ENCODE measurements around the gene SULT1C2. TPM values are rescaled to one million over a fixed set of nuclear protein-coding genes. Genes with fewer than 3 reads are reported as not detected.
A peak's percentile ranks its signal among the peaks of the same experiment; 100 is the strongest.

Gene SULT1C2
- total and polyA plus RNA-seq, 2 of the 13 experiments (the other 11 are each of a cell fraction or from before 2014, with no cell fraction given), result 4.0 to 6.2 TPM

DNA sequence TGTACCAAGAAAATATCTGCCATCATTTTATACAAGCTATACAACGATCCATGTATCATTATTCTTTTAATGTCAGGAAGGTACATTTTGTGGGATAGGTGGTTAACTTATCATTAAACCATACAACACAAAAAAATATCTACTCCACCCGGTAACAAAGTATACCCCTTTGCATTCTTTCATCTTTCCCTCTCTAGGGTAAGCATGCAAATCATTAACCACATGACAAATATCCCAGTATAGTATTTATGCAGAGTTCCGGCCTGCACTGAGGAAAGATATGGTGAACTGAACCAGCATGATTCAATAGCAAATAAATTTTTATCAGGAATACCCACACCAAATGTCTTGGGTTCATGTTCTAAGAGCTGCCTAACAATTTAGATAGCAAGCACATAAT is 22.5 kb upstream of the SULT1C2 start (continued):
- TF ChIP-seq, protein P1, sequence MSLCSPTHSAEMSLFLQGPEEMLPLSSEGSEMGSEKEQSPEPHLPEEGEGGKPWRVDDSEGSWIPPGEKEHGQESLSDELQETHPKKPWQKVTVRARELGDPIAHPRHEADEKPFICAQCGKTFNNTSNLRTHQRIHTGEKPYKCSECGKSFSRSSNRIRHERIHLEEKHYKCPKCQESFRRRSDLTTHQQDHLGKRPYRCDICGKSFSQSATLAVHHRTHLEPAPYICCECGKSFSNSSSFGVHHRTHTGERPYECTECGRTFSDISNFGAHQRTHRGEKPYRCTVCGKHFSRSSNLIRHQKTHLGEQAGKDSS (CRISPR knock-in tag; IDR thresholded peaks at IDR 0.05; ENCODE audit: borderline replicate concordance, low read depth), result no peak
- TF ChIP-seq, protein P2, sequence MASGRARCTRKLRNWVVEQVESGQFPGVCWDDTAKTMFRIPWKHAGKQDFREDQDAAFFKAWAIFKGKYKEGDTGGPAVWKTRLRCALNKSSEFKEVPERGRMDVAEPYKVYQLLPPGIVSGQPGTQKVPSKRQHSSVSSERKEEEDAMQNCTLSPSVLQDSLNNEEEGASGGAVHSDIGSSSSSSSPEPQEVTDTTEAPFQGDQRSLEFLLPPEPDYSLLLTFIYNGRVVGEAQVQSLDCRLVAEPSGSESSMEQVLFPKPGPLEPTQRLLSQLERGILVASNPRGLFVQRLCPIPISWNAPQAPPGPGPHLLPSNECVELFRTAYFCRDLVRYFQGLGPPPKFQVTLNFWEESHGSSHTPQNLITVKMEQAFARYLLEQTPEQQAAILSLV (CRISPR knock-in tag; IDR thresholded peaks at IDR 0.05; ENCODE audit: borderline replicate concordance), result no peak
- TF ChIP-seq ZNF224 (CRISPR knock-in tag; IDR thresholded peaks at IDR 0.05) (no peak), REL (CRISPR knock-in tag; conservative IDR thresholded peaks at IDR 0.05) (no peak), TP53 (CRISPR knock-in tag; conservative IDR thresholded peaks at IDR 0.05) (no peak), U2AF2 (IDR thresholded peaks at IDR 0.05; ENCODE audit: low read depth, low read length) (no peak), SMAD3 (CRISPR knock-in tag; IDR thresholded peaks at IDR 0.05) (0 out of 2 replicates have a peak, but pooled peaks have one; percentile 27), FOXP1 (IDR thresholded peaks at IDR 0.05) (no peak), FOXP1 (CRISPR knock-in tag; IDR thresholded peaks at IDR 0.05) (no peak), ELF3 (CRISPR knock-in tag; IDR thresholded peaks at IDR 0.05) (0 out of 2 replicates have a peak, but pooled peaks have one; percentile 60), ZNF550 (CRISPR knock-in tag; IDR thresholded peaks at IDR 0.05; ENCODE audit: borderline replicate concordance) (no peak), HMG20A (CRISPR knock-in tag; IDR thresholded peaks at IDR 0.05; ENCODE audit: borderline replicate concordance) (peak; percentile 55; the same call in 1 of the 2 replicates), RXRB (CRISPR knock-in tag; IDR thresholded peaks at IDR 0.05; ENCODE audit: borderline replicate concordance) (peak; percentile 66; the same call in 1 of the 2 replicates), TAF1 (CRISPR knock-in tag; IDR thresholded peaks at IDR 0.05) (no peak), RFXANK (CRISPR knock-in tag; IDR thresholded peaks at IDR 0.05) (no peak), ZNF382 (CRISPR knock-in tag; IDR thresholded peaks at IDR 0.05; ENCODE audit: borderline replicate concordance) (no peak), SOX5 (CRISPR knock-in tag; IDR thresholded peaks at IDR 0.05; ENCODE audit: borderline replicate concordance) (peak; percentile 32; the same call in 1 of the 2 replicates), CREB1 (IDR thresholded peaks at IDR 0.05) (no peak), CREB1 (CRISPR knock-in tag; IDR thresholded peaks at IDR 0.05) (peak; percentile 30; the same call in 1 of the 2 replicates), KLF9 (CRISPR knock-in tag; IDR thresholded peaks at IDR 0.05; ENCODE audit: low read depth) (no peak), EP300 (IDR thresholded peaks at IDR 0.05; ENCODE audit: low read depth in 2 of 2, low read length in 2 of 2) (peak in 1 of 2 experiments; percentile 47; a peak in 2 of 4 replicates), EP300 (CRISPR knock-in tag; IDR thresholded peaks at IDR 0.05; ENCODE audit: borderline replicate concordance) (no peak)
- TF ChIP-seq, protein P3, sequence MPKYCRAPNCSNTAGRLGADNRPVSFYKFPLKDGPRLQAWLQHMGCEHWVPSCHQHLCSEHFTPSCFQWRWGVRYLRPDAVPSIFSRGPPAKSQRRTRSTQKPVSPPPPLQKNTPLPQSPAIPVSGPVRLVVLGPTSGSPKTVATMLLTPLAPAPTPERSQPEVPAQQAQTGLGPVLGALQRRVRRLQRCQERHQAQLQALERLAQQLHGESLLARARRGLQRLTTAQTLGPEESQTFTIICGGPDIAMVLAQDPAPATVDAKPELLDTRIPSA (CRISPR knock-in tag; IDR thresholded peaks at IDR 0.05; ENCODE audit: borderline replicate concordance), result no peak
- TF ChIP-seq, protein P4, sequence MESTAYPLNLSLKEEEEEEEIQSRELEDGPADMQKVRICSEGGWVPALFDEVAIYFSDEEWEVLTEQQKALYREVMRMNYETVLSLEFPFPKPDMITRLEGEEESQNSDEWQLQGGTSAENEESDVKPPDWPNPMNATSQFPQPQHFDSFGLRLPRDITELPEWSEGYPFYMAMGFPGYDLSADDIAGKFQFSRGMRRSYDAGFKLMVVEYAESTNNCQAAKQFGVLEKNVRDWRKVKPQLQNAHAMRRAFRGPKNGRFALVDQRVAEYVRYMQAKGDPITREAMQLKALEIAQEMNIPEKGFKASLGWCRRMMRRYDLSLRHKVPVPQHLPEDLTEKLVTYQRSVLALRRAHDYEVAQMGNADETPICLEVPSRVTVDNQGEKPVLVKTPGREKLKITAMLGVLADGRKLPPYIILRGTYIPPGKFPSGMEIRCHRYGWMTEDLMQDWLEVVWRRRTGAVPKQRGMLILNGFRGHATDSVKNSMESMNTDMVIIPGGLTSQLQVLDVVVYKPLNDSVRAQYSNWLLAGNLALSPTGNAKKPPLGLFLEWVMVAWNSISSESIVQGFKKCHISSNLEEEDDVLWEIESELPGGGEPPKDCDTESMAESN (CRISPR knock-in tag; conservative IDR thresholded peaks at IDR 0.05), result no peak
- TF ChIP-seq, protein P5, sequence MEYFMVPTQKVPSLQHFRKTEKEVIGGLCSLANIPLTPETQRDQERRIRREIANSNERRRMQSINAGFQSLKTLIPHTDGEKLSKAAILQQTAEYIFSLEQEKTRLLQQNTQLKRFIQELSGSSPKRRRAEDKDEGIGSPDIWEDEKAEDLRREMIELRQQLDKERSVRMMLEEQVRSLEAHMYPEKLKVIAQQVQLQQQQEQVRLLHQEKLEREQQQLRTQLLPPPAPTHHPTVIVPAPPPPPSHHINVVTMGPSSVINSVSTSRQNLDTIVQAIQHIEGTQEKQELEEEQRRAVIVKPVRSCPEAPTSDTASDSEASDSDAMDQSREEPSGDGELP (IDR thresholded peaks at IDR 0.05; ENCODE audit: borderline replicate concordance, low read depth), result no peak
- TF ChIP-seq, protein P6, sequence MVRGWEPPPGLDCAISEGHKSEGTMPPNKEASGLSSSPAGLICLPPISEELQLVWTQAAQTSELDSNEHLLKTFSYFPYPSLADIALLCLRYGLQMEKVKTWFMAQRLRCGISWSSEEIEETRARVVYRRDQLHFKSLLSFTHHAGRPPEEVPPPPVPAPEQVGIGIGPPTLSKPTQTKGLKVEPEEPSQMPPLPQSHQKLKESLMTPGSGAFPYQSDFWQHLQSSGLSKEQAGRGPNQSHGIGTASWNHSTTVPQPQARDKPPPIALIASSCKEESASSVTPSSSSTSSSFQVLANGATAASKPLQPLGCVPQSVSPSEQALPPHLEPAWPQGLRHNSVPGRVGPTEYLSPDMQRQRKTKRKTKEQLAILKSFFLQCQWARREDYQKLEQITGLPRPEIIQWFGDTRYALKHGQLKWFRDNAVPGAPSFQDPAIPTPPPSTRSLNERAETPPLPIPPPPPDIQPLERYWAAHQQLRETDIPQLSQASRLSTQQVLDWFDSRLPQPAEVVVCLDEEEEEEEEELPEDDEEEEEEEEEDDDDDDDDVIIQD (CRISPR knock-in tag; IDR thresholded peaks at IDR 0.05; ENCODE audit: low read depth), result peak; percentile 44; the same call in 1 of the 2 replicates
